Coronary artery (tissue), 2 donors: ENCODE measurements around the gene GCH1.

Source experiments
- DNase-seq: peaks from one replicate; pipeline ENCODE4 v3.0.0-alpha.2; 2017; ENCODE audit warnings: low spot score
- H3K27ac ChIP-seq, 2 donors: fragments of 200-600 bp; sonication (generic); one replicate each; pipeline ENCODE4 v1.5.1; 2016 to 2019
- H3K4me3 ChIP-seq: fragments of 200-600 bp; sonication (generic); 2 replicates; pipeline ENCODE4 v1.5.1; 2016; ENCODE audit warnings: mild to moderate bottlenecking, moderate library complexity
- TF ChIP-seq, protein P1 (sequence below): fragments of 200-600 bp; sonication (generic); IDR thresholded peaks from one replicate; pipeline ENCODE4 v1.5.1; 2019; ENCODE audit warnings: antibody characterized with exemption

GCH1 gene

DNA sequence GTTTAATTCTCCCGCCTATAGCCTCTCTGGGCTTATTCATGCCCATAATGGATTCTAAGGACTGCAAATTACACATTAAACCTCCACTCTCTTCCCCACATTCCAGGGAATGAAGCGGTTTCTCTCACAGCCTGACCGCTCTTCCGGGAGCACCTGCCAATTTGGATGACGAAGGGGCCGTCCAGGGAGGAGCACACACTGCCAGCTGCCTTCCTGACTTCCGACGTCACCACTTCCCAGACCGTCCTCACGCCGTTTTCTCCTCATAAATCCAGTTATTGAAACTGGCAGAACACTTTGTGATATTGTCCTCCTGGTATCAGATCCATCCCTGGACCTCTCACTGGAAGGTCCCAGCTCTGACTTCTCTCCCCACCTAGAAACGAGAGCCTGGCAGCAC lies 87.6 kb downstream of the GCH1 start:
- no peak for DNase-seq
- TF ChIP-seq, protein P1, sequence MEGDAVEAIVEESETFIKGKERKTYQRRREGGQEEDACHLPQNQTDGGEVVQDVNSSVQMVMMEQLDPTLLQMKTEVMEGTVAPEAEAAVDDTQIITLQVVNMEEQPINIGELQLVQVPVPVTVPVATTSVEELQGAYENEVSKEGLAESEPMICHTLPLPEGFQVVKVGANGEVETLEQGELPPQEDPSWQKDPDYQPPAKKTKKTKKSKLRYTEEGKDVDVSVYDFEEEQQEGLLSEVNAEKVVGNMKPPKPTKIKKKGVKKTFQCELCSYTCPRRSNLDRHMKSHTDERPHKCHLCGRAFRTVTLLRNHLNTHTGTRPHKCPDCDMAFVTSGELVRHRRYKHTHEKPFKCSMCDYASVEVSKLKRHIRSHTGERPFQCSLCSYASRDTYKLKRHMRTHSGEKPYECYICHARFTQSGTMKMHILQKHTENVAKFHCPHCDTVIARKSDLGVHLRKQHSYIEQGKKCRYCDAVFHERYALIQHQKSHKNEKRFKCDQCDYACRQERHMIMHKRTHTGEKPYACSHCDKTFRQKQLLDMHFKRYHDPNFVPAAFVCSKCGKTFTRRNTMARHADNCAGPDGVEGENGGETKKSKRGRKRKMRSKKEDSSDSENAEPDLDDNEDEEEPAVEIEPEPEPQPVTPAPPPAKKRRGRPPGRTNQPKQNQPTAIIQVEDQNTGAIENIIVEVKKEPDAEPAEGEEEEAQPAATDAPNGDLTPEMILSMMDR: no peak
- H3K4me3 ChIP-seq: no peak overlapping the region
- H3K27ac ChIP-seq: no peak overlapping the region

DNA sequence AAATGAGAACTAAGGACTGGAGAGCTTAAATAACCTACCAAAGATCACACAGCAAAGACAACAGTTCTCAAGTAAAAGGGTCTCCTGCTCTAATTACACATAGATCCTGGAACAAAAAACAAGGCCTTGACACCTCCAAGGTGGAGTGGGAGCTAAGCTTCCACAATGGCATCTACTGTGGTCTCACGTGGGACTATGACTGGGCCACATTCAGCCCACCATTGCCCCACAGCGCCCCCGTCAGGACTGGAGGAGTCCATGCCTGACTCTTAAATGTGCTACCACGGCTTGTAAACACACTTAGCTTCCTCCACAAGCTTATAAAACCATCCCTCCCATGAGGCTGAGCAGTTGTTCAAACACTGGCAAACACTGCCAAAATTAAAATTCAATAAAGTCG lies 88.5 kb downstream of the GCH1 start:
- no peak overlapping the region for H3K27ac ChIP-seq

DNA sequence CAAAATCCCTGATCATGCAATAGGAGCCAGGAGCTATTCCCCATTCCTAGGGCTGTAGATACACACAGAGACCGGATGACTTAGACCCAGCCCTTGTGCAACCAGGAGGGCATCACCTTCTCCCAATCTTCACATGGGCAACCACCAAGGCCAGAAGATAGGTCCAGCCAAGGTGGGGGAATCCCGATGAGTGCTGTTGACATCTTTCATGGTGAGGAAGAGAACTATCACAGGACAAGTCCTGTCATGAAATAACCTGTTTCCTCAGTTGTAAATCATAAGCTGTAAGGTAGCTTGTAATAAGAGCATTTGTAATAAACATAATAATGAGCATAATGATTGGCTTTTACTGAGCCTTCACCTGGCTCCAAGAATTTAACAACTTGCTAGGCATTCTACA lies 89.5 kb downstream of the GCH1 start:
- no peak overlapping the region for H3K27ac ChIP-seq
- DNase-seq: no peak
- no peak overlapping the region for H3K4me3 ChIP-seq
- TF ChIP-seq, protein P1: no peak

More for the DNA sequence above, 88.5 kb downstream of the GCH1 start:
- H3K4me3 ChIP-seq: no peak overlapping the region
- no peak for DNase-seq
- TF ChIP-seq, protein P1: no peak

DNA sequence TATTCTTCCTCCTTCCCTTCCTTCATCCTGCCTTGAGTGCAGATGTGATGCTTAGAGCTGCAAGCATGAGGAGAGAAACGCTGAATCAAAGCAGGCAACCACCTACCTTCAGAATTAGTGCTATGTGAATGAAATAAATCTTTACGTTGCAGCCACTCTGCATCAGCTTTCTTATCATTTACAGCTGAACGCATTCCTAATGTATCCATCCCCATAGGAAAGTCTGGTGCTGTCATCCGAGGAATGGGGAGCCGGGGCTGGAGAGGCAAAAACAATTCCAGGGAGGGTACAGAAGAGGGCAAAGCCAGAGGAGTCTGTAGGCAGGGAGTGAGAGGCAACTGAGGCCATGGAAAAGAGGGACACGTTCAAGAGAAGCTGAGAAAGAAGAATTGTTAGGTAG lies 90.0 kb downstream of the GCH1 start:
- DNase-seq: no peak
- no peak overlapping the region for H3K27ac ChIP-seq
- TF ChIP-seq, protein P1: no peak
- no peak overlapping the region for H3K4me3 ChIP-seq

DNA sequence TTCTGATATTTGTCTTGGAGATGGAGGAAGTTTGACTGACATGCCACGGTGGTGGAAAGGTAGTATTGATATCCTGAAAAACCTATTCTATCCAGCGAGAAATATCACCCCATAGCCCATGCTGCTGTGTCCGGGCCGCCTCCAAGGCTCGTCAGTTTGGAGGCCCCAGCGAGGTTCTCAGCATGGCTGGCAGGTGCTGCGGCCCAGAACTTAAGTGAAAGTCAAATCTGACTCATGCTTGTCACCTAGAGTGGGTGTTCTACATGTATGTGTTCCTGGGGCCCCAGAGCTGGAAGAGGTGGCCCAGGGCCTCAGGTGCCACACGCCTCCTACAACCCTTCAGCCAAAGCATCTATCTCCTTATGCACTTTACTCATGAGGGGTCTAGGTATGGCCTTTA lies 92.9 kb downstream of the GCH1 start:
- Histone ChIP-seq H3K4me3 (no peak overlapping the region), H3K27ac (no peak overlapping the region)
- TF ChIP-seq, protein P1: no peak
- DNase-seq: peak; percentile 22

DNA sequence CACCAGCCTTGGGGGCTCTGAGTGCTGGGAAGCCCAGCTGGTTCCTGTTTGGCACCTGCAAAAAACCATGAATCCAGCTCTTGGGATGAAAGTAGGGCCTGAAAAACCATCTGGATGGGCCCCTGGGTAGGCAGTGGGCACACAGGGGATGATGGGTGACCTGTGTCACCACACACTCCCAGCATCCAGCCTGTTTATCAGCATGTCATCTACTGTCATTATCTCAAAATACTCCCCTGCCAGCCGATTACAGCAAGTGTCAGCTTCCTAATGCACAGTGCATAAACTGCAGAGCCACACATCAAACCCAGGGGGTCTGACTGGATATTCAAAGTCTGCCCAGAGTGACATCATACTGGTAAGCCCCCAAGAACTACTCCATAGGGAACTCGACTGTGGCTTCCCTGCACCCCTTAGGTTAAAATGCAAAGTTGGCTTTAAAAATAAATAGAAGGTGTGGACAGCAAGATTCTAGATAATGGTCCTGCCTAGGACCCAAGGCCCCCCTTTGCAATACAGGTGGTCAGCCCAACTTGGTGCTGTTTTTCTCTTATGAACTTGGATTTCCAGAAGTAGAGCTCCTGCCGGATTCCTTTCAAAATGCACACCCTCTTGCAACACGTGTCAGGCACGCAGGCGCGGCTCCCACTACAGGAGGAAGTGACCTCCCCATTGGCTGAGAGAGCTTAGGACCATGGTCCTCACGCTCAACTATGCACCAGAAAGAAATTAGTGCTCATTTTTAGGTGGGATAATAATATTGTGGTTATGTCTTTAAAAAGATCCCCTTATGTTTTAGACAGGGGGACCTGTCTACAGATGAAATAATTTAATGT lies 94.1 kb downstream of the GCH1 start:
- TF ChIP-seq, protein P1: no peak
- Histone ChIP-seq H3K4me3 (no peak overlapping the region), H3K27ac (no peak overlapping the region)
- peak; percentile 49 for DNase-seq

DNA sequence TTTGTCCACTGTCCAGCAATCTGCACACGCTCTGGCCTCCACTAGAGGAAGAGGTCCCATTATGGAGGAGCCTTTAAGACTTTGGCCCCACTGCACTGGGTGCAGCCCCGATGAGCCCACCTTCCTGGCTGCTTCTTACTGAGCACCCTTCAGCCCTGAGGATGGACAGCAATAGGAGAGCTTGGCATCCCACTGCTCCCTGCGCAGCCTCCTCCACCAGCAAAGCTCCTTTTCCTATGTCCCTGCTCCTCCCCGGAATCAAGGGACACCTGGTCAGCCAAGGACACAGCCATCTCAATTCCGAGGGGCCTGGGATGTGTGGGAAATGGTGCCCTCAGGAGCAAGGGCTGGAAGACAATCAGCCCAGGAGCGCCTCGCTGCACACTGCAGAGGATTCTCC lies 94.7 kb downstream of the GCH1 start:
- TF ChIP-seq, protein P1: no peak
- no peak overlapping the region for H3K27ac ChIP-seq
- no peak overlapping the region for H3K4me3 ChIP-seq
- DNase-seq: peak; percentile 65
